A673 (cell line): ENCODE data around the gene FLACC1. TPM values are rescaled to one million over a fixed set of nuclear protein-coding genes. Genes with fewer than 3 reads are reported as not detected.

Experiments
- BruUV-seq: library from RNA; stranded (reverse); fragments of 400-500 nt; replicated peaks from 2 replicates; lab custom pipeline; 2021; lab: Mats Ljungman, UMichigan
- CTCF ChIA-PET: fragments of 300-600 bp; sonication (Branson Sonifier 250); formaldehyde crosslinking; loops from one replicate; lab custom pipeline; 2022; ENCODE audit warnings: antibody characterized with exemption; lab: Charles Lee
- POLR2A ChIA-PET: fragments of 300-600 bp; sonication (Branson Sonifier 250); formaldehyde crosslinking; loops from one replicate; lab custom pipeline; 2022; ENCODE audit warnings: antibody characterized with exemption; ENCODE audit not compliant: low non-redundant PET; lab: Charles Lee
- DNase-seq: peaks from one replicate; pipeline ENCODE4 v3.0.0-alpha.2; 2015; ENCODE audit warnings: low spot score
- H3K27ac ChIP-seq: fragments of 200-600 bp; sonication (generic); 2 replicates; pipeline ENCODE4 v1.5.1; 2016; ENCODE audit warnings: mixed run types, low read depth, mild to moderate bottlenecking, mixed read lengths, antibody characterized with exemption, low read length; ENCODE audit not compliant: poor library complexity, severe bottlenecking
- H3K27me3 ChIP-seq: fragments of 200-600 bp; sonication (generic); replicated peaks from 2 replicates; pipeline ENCODE4 v1.6.1; 2017; ENCODE audit warnings: mixed run types, low read depth, mild to moderate bottlenecking, mixed read lengths, antibody characterized with exemption, low read length; ENCODE audit not compliant: insufficient read depth, poor library complexity
- H3K36me3 ChIP-seq: fragments of 200-600 bp; sonication (generic); 2 replicates; pipeline ENCODE4 v1.6.1; 2016; ENCODE audit warnings: mixed run types, mild to moderate bottlenecking, mixed read lengths, antibody characterized with exemption, low read length; ENCODE audit not compliant: insufficient read depth, poor library complexity, severe bottlenecking
- H3K4me1 ChIP-seq: fragments of 200-600 bp; sonication (generic); 2 replicates; pipeline ENCODE4 v1.6.1; 2017; ENCODE audit warnings: mixed run types, mild to moderate bottlenecking, mixed read lengths, antibody characterized with exemption, low read length; ENCODE audit not compliant: insufficient read depth, poor library complexity, severe bottlenecking
- H3K4me3 ChIP-seq: fragments of 200-600 bp; sonication (generic); 2 replicates; pipeline ENCODE4 v1.5.1; 2016; ENCODE audit warnings: low read depth, mixed run types, mild to moderate bottlenecking, mixed read lengths, low read length; ENCODE audit not compliant: poor library complexity, severe bottlenecking
- H3K9me3 ChIP-seq: fragments of 200-600 bp; sonication (generic); 2 replicates; pipeline ENCODE4 v1.6.1; 2016; ENCODE audit warnings: mixed run types, low read depth, mild to moderate bottlenecking, mixed read lengths, antibody characterized with exemption, low read length; ENCODE audit not compliant: poor library complexity, severe bottlenecking
- EZH2 ChIP-seq: fragments of 200-600 bp; sonication (generic); IDR thresholded peaks from 2 replicates; pipeline ENCODE4 v1.6.1; 2017; ENCODE audit warnings: borderline replicate concordance, low read depth, mild to moderate bottlenecking, mixed read lengths, antibody characterized with exemption, low read length; ENCODE audit not compliant: poor library complexity, severe bottlenecking
- intact Hi-C: fragments of 100-400 bp; cut with micrococcal nuclease; formaldehyde crosslinking; loops from one replicate; pipeline ENCODE4 v1.10.0; 2022; ENCODE audit not compliant: unreplicated experiment
- total RNA-seq: library from RNA; stranded (reverse); gene quantifications from 2 replicates; pipeline ENCODE4 v1.2.3, GENCODE V29; 2021
- TF ChIP-seq, protein P1 (sequence below): fragments of 300-800, 200-600 bp; sonication (generic); conservative IDR thresholded peaks from 2 replicates; pipeline ENCODE4 v1.5.1; 2017; ENCODE audit warnings: low read depth, mild to moderate bottlenecking, antibody characterized with exemption, low read length, moderate library complexity, mixed read lengths

Gene FLACC1
- total RNA-seq, 1 experiment from 2014 or later = 2.4 TPM

DNA sequence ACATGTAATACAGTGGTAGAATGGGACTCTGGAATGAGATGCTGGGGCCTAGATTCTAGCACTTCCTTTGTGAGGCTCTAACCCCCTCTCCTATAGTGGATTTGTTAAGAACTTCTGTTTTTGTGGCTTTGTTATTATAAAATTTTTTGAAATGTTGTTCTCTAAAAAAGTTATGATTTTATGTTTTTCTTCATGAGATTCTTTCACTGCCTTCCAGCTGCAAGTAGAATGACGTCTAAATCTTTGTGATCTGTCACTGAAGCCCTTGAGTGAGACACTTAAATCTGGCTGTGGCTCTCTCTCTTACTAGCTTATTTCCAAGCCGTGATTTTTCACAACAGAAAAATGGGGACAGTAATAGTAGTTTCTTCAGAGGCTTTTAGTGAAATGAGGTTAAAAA is 95.2 kb downstream of the FLACC1 start:
- DNase-seq = no peak
- no peaks in the 10 kb centered on the region for H3K36me3 ChIP-seq
- CTCF ChIA-PET = no interaction called here
- POLR2A ChIA-PET = no interaction called here
- no peaks in the 10 kb centered on the region for H3K9me3 ChIP-seq
- TF ChIP-seq EZH2 = no peak
- TF ChIP-seq, protein P1, sequence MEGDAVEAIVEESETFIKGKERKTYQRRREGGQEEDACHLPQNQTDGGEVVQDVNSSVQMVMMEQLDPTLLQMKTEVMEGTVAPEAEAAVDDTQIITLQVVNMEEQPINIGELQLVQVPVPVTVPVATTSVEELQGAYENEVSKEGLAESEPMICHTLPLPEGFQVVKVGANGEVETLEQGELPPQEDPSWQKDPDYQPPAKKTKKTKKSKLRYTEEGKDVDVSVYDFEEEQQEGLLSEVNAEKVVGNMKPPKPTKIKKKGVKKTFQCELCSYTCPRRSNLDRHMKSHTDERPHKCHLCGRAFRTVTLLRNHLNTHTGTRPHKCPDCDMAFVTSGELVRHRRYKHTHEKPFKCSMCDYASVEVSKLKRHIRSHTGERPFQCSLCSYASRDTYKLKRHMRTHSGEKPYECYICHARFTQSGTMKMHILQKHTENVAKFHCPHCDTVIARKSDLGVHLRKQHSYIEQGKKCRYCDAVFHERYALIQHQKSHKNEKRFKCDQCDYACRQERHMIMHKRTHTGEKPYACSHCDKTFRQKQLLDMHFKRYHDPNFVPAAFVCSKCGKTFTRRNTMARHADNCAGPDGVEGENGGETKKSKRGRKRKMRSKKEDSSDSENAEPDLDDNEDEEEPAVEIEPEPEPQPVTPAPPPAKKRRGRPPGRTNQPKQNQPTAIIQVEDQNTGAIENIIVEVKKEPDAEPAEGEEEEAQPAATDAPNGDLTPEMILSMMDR = no peak
- peaks cover 43% of the 10 kb centered on the region for H3K4me1 ChIP-seq
- no peak overlapping the region for H3K27ac ChIP-seq
- H3K27me3 ChIP-seq = no peaks in the 10 kb centered on the region
- BruUV-seq = no TSS peak
- no peak overlapping the region for H3K4me3 ChIP-seq
- intact Hi-C loops = no loop called here

DNA sequence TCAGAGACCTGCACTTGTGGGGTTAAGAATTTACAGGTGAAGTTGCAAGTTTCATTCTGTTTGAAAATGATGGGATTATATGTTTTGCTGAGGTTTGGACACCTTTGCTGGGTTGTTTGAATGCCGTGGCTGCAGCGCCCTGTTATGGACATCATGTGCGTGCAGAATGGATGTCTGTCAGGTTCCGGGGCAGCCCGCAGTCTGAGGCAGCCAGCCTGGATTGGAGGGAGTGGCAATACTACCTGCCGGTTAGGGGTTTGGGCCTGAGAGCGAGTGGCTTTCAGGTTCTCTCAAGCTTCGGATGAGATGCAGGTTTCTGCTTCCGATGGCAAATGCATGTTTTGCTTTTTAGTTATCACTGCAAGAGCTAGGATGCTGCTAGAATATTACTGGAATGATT is 95.7 kb downstream of the FLACC1 start:
- Histone ChIP-seq H3K36me3 (no peaks in the 10 kb centered on the region), H3K27ac (no peak overlapping the region), H3K27me3 (no peaks in the 10 kb centered on the region), H3K4me1 (peaks cover 43% of the 10 kb centered on the region), H3K9me3 (no peaks in the 10 kb centered on the region), H3K4me3 (no peak overlapping the region)
- no peak for DNase-seq
- ChIA-PET POLR2A (no interaction called here), CTCF (no interaction called here)
- intact Hi-C loops = no loop called here
- BruUV-seq = no TSS peak
- TF ChIP-seq, protein P1 = no peak
- no peak for TF ChIP-seq EZH2

GRCh38 chr2:201260302-201260800 is 96.8 kb downstream of the FLACC1 start, which contains the start of gene CASP8:
Gene CASP8, plus strand, starts transcription at chr2:201260536. Its CDS starts 5,951 bp downstream, at chr2:201266487.
- peak; percentile 57 for DNase-seq
- intact Hi-C loops = no loop called here
- TF ChIP-seq EZH2 = no peak
- TF ChIP-seq, protein P1 = no peak
- no TSS peak for BruUV-seq
- peaks cover 46% of the 10 kb centered on the region for H3K4me1 ChIP-seq
- H3K4me3 ChIP-seq = no peak within 1 kb of the TSS
- peak within 1 kb of the TSS; percentile 9 for H3K27ac ChIP-seq
- H3K27me3 ChIP-seq = no peaks in the 10 kb centered on the region
- H3K9me3 ChIP-seq = no peaks in the 10 kb centered on the region
- ChIA-PET POLR2A (no interaction called here), CTCF (no interaction called here)
- no peaks in the 10 kb centered on the region for H3K36me3 ChIP-seq
